ENCODE measurements around the gene BPIFB2. TPM values are rescaled to one million over a fixed set of nuclear protein-coding genes. Genes with fewer than 3 reads are reported as not detected.

BPIFB2 gene
- total RNA-seq, 1 experiment from 2014 or later, result 0.15 TPM

- intact Hi-C loops (cut with micrococcal nuclease), result no loop called here
- TF ChIP-seq ELF1 (IDR thresholded peaks at IDR 0.05; ENCODE audit: borderline replicate concordance, low read depth) (no peak), CTCF (IDR thresholded peaks at IDR 0.05 in 2 of 3, conservative IDR thresholded peaks at IDR 0.05 in 1 of 3; ENCODE audit: borderline replicate concordance in 1 of 3, insufficient read depth in 1 of 3, low read depth in 2 of 3, low read length in 2 of 3) (no peak), RAD21 (IDR thresholded peaks at IDR 0.05; ENCODE audit: low read depth) (no peak), ZNF274 (IDR thresholded peaks at IDR 0.05; ENCODE audit: low read depth, low read length) (no peak), SRF (IDR thresholded peaks at IDR 0.05; ENCODE audit: low read depth) (no peak), YY1 (IDR thresholded peaks at IDR 0.05; ENCODE audit: extremely low read depth, insufficient replicate concordance, low read depth, low read length) (no peak), SP1 (IDR thresholded peaks at IDR 0.05; ENCODE audit: low read depth) (no peak)
Observed at GRCh38 chr20:32963176-32963575, 44.3 kb upstream of the BPIFB2 start.

GRCh38 chr20:32964575-32964974, 42.9 kb upstream of the BPIFB2 start:
- intact Hi-C loops (cut with micrococcal nuclease), result no loop called here
- no TSS peak for BruUV-seq (replicated peaks)
- ChIA-PET POLR2A (no interaction called here), RAD21 (ENCODE audit: low non-redundant PET in 1 of 2, low total read pairs in 2 of 2, uncharacterized antibody in 2 of 2, unreplicated experiment in 2 of 2) (no interaction called here), CTCF (no interaction called here)
- no peaks in the 10 kb centered on the region for H3K27me3 ChIP-seq (ENCODE audit: insufficient read depth, low read length)
- ATAC-seq (no peak), DNase-seq (ENCODE audit: low read depth, low spot score) (no peak)
- no peak overlapping the region for H3K4me2 ChIP-seq (ENCODE audit: low read length)
- no peaks in the 10 kb centered on the region for H3K4me1 ChIP-seq (ENCODE audit: control insufficient read depth in 1 of 2, insufficient read depth in 2 of 2, low read length in 2 of 2)
- H2AFZ ChIP-seq (ENCODE audit: low read depth, low read length, poor library complexity, severe bottlenecking), result no peak overlapping the region
- H3K79me2 ChIP-seq (ENCODE audit: insufficient read depth, low read length), result no peaks in the 10 kb centered on the region
- H3K36me3 ChIP-seq (ENCODE audit: control insufficient read depth in 1 of 2, insufficient read depth in 2 of 2, low read length in 2 of 2), result no peaks in the 10 kb centered on the region
- H3K9ac ChIP-seq (ENCODE audit: low read length), result no peak overlapping the region
- no peaks in the 10 kb centered on the region for H4K20me1 ChIP-seq (ENCODE audit: insufficient read depth)
- no peak overlapping the region for H3K27ac ChIP-seq (ENCODE audit: low read depth, low read length)
- no peaks in the 10 kb centered on the region for H3K9me2 ChIP-seq (ENCODE audit: insufficient read depth)
- H3K9me3 ChIP-seq (ENCODE audit: control insufficient read depth in 1 of 2, insufficient read depth in 1 of 2, low read depth in 1 of 2, low read length in 2 of 2), result no peaks in the 10 kb centered on the region
- H3K4me3 ChIP-seq (replicated peaks in 1 of 2; ENCODE audit: low read depth in 1 of 2, low read length in 2 of 2), result no peak overlapping the region
- TF ChIP-seq ELF1 (IDR thresholded peaks at IDR 0.05; ENCODE audit: borderline replicate concordance, low read depth) (no peak), SIN3A (IDR thresholded peaks at IDR 0.05; ENCODE audit: low read depth) (no peak), CEBPB (IDR thresholded peaks at IDR 0.05; ENCODE audit: low read depth) (no peak), CBX3 (IDR thresholded peaks at IDR 0.05; ENCODE audit: low read depth) (no peak), EZH2phosphoT487 (IDR thresholded peaks at IDR 0.05; ENCODE audit: borderline replicate concordance) (no peak), ZNF274 (IDR thresholded peaks at IDR 0.05; ENCODE audit: low read depth, low read length) (no peak), ATF3 (IDR thresholded peaks at IDR 0.05) (no peak), JUND (IDR thresholded peaks at IDR 0.05) (no peak), POLR2AphosphoS5 (IDR thresholded peaks at IDR 0.05; ENCODE audit: low read depth, low read length) (no peak), TCF7L2 (IDR thresholded peaks at IDR 0.05; ENCODE audit: borderline replicate concordance, extremely low read depth, insufficient read depth, insufficient read length) (no peak), YY1 (IDR thresholded peaks at IDR 0.05; ENCODE audit: extremely low read depth, insufficient replicate concordance, low read depth, low read length) (no peak), RAD21 (IDR thresholded peaks at IDR 0.05; ENCODE audit: low read depth) (no peak), ZFX (IDR thresholded peaks at IDR 0.05) (no peak), ZBTB33 (IDR thresholded peaks at IDR 0.05; ENCODE audit: extremely low read depth, insufficient replicate concordance, low read length) (no peak), POLR2A (IDR thresholded peaks at IDR 0.05; ENCODE audit: borderline replicate concordance, extremely low read depth, insufficient read depth, insufficient read length) (no peak), FOSL1 (IDR thresholded peaks at IDR 0.05; ENCODE audit: low read depth) (no peak)

More at GRCh38 chr20:32963176-32963575, 44.3 kb upstream of the BPIFB2 start:
- RAD21 ChIA-PET (ENCODE audit: low non-redundant PET in 1 of 2, low total read pairs in 2 of 2, uncharacterized antibody in 2 of 2, unreplicated experiment in 2 of 2), result no interaction called here
- Histone ChIP-seq H3K9me2 (ENCODE audit: insufficient read depth) (no peaks in the 10 kb centered on the region), H3K27ac (ENCODE audit: low read depth, low read length) (no peak overlapping the region), H3K79me2 (ENCODE audit: insufficient read depth, low read length) (no peaks in the 10 kb centered on the region), H3K4me3 (replicated peaks in 1 of 2; ENCODE audit: low read depth in 1 of 2, low read length in 2 of 2) (no peak overlapping the region), H4K20me1 (ENCODE audit: insufficient read depth) (no peaks in the 10 kb centered on the region), H3K9me3 (ENCODE audit: control insufficient read depth in 1 of 2, insufficient read depth in 1 of 2, low read depth in 1 of 2, low read length in 2 of 2) (peaks cover 0 to under 1% of the 10 kb centered on the region in 2 experiments; a peak in 1 of 4 replicates), H3K36me3 (ENCODE audit: control insufficient read depth in 1 of 2, insufficient read depth in 2 of 2, low read length in 2 of 2) (no peaks in the 10 kb centered on the region), H3K4me2 (ENCODE audit: low read length) (no peak overlapping the region), H3K9ac (ENCODE audit: low read length) (no peak overlapping the region), H3K4me1 (ENCODE audit: control insufficient read depth in 1 of 2, insufficient read depth in 2 of 2, low read length in 2 of 2) (no peaks in the 10 kb centered on the region), H2AFZ (ENCODE audit: low read depth, low read length, poor library complexity, severe bottlenecking) (no peak overlapping the region), H3K27me3 (ENCODE audit: insufficient read depth, low read length) (no peaks in the 10 kb centered on the region)
- ATAC-seq (no peak), DNase-seq (ENCODE audit: low read depth, low spot score) (no peak)
- CTCF ChIA-PET, result no interaction called here
- POLR2A ChIA-PET, result no interaction called here
- BruUV-seq (replicated peaks), result no TSS peak

Data from HCT116 (cell line).